GM12878 (cell line): ENCODE measurements around the gene CTNNBL1. TPM values are rescaled to one million over a fixed set of nuclear protein-coding genes. Genes with fewer than 3 reads are reported as not detected.

Source experiments
- ATAC-seq: fragments of 200-7000 bp; cut with Tn5 transposase; 3 replicates; pipeline ENCODE4 v1.9.1; 2020; ENCODE audit warnings: mild to moderate bottlenecking, moderate library complexity
- BruUV-seq: library from RNA; stranded (reverse); fragments of 400-500 nt; replicated peaks from 2 replicates; lab custom pipeline; 2021; lab: Mats Ljungman, UMichigan
- CTCF ChIA-PET: fragments of 300-600 bp; sonication (Branson Sonifier 250); formaldehyde crosslinking; extraction: SDS; loops from one replicate; lab custom pipeline; 2021; ENCODE audit warnings: inconsistent platforms; lab: Yijun Ruan, JAX
- POLR2A ChIA-PET: fragments of 350-600 bp; formaldehyde crosslinking; extraction: SDS; loops from one replicate; lab custom pipeline; 2021; ENCODE audit warnings: inconsistent platforms; lab: Charles Lee
- RAD21 ChIA-PET: fragments of 300-600 bp; sonication (Branson Sonifier 250); formaldehyde crosslinking; loops from one replicate; lab custom pipeline; 2023; ENCODE audit warnings: antibody characterized with exemption; ENCODE audit not compliant: unreplicated experiment; lab: Charles Lee
- SMC1A ChIA-PET: fragments of 300-600 bp; sonication (Branson Sonifier 250); formaldehyde crosslinking; loops from one replicate; lab custom pipeline; 2023; ENCODE audit not compliant: unreplicated experiment, uncharacterized antibody; lab: Charles Lee
- DNase-seq: peaks from one replicate; pipeline ENCODE4 v3.0.0-alpha.2; 2011; ENCODE audit warnings: low read depth, low spot score
- FAIRE-seq: peaks from 3 replicates; lab custom pipeline; 2011; peaks lifted over from hg19 to GRCh38; lab: Jason Lieb, UNC
- H2AFZ ChIP-seq: 2 replicates; pipeline ENCODE4 v1.6.0; 2011; ENCODE audit warnings: low read depth, low read length, control low read depth; ENCODE audit not compliant: control insufficient read depth
- H3K27ac ChIP-seq: 2 replicates; pipeline ENCODE4 v1.5.1; 2011; ENCODE audit warnings: control low read depth; ENCODE audit not compliant: control insufficient read depth, insufficient read depth
- H3K27me3 ChIP-seq, 2 experiments: replicated peaks in 1 of 2; 2 replicates each; pipeline versions ENCODE4 v1.6.0 to v1.6.1; 2011; ENCODE audit warnings: low read length in 1 of 2; ENCODE audit not compliant: control insufficient read depth in 2 of 2, insufficient read depth in 2 of 2
- H3K36me3 ChIP-seq, 2 experiments: 2 replicates each; pipeline ENCODE4 v1.5.1; 2011; ENCODE audit warnings: low read length in 1 of 2; ENCODE audit not compliant: control insufficient read depth in 2 of 2, insufficient read depth in 2 of 2
- H3K4me1 ChIP-seq: 2 replicates; pipeline ENCODE4 v1.6.1; 2011; ENCODE audit warnings: mild to moderate bottlenecking, low read length, moderate library complexity, mixed read lengths; ENCODE audit not compliant: control insufficient read depth, insufficient read depth
- H3K4me2 ChIP-seq: 2 replicates; pipeline ENCODE4 v1.6.0; 2011; ENCODE audit warnings: control low read depth; ENCODE audit not compliant: control insufficient read depth, insufficient read depth
- H3K4me3 ChIP-seq: fragments of 200-600 bp; sonication (generic); 2 replicates; pipeline ENCODE4 v1.5.1; 2016
- H3K79me2 ChIP-seq: 2 replicates; pipeline ENCODE4 v1.6.0; 2011; ENCODE audit warnings: low read length; ENCODE audit not compliant: control insufficient read depth, insufficient read depth
- H3K9ac ChIP-seq: 2 replicates; pipeline ENCODE4 v1.8.0; 2011; ENCODE audit warnings: low read length, control low read depth, mixed read lengths; ENCODE audit not compliant: control insufficient read depth, insufficient read depth
- H3K9me3 ChIP-seq: replicated peaks from 3 replicates; pipeline ENCODE4 v1.5.1; 2011; ENCODE audit warnings: mild to moderate bottlenecking, low read length; ENCODE audit not compliant: control insufficient read depth, insufficient read depth
- H4K20me1 ChIP-seq: 2 replicates; pipeline ENCODE4 v1.6.0; 2011; ENCODE audit not compliant: control insufficient read depth, insufficient read depth
- ATF2 ChIP-seq: IDR thresholded peaks from 2 replicates; pipeline ENCODE4 v1.6.1; 2012; ENCODE audit warnings: low read length, inconsistent platforms
- CBX5 ChIP-seq: sonication (generic); IDR thresholded peaks from 2 replicates; pipeline ENCODE4 v1.6.1; 2016; ENCODE audit warnings: low read depth, moderate library complexity, mild to moderate bottlenecking, inconsistent platforms
- CEBPB ChIP-seq, 2 experiments: fragments of 150-350 bp in 1 of 2; IDR thresholded peaks; 2 replicates each; pipeline ENCODE4 v1.6.1; 2012 to 2014; ENCODE audit warnings: low read depth in 2 of 2, low read length in 2 of 2, borderline replicate concordance in 1 of 2, inconsistent platforms in 1 of 2
- DPF2 ChIP-seq: fragments of 450-650 bp; IDR thresholded peaks from 2 replicates; pipeline ENCODE4 v1.6.1; 2017; ENCODE audit warnings: mild to moderate bottlenecking
- ESRRA ChIP-seq: IDR thresholded peaks from 2 replicates; pipeline ENCODE4 v1.6.1; 2012; ENCODE audit warnings: mild to moderate bottlenecking, low read length, improper control_type of control experiment
- EZH2 ChIP-seq: IDR thresholded peaks from 2 replicates; pipeline ENCODE4 v1.6.1; 2012; ENCODE audit warnings: low read depth, mild to moderate bottlenecking, control low read depth, inconsistent platforms, low read length, borderline replicate concordance; ENCODE audit not compliant: control insufficient read depth
- FOXK2 ChIP-seq: fragments of 450-650 bp; IDR thresholded peaks from 2 replicates; pipeline ENCODE4 v1.6.1; 2017; ENCODE audit warnings: mild to moderate bottlenecking, moderate library complexity
- MXI1 ChIP-seq: fragments of 150-350 bp; IDR thresholded peaks from 2 replicates; pipeline ENCODE4 v1.6.1; 2011; ENCODE audit warnings: low read depth, mild to moderate bottlenecking, inconsistent platforms, low read length, improper control_type of control experiment
- PAX8 ChIP-seq: fragments of 450-650 bp; IDR thresholded peaks from 2 replicates; pipeline ENCODE4 v1.6.1; 2017; ENCODE audit warnings: mild to moderate bottlenecking, moderate library complexity
- SMAD5 ChIP-seq: IDR thresholded peaks from 2 replicates; pipeline ENCODE4 v1.6.1; 2016; ENCODE audit warnings: antibody characterized with exemption, low read depth
- SREBF1 ChIP-seq: IDR thresholded peaks from 2 replicates; pipeline ENCODE4 v1.6.1; 2012; ENCODE audit warnings: mild to moderate bottlenecking, low read length
- YBX1 ChIP-seq: fragments of 450-650 bp; IDR thresholded peaks from 2 replicates; pipeline ENCODE4 v1.6.1; 2016; ENCODE audit warnings: antibody characterized with exemption
- ZBED1 ChIP-seq: IDR thresholded peaks from 2 replicates; pipeline ENCODE4 v1.6.1; 2016; ENCODE audit warnings: borderline replicate concordance
- ZNF207 ChIP-seq: fragments of 450-650 bp; IDR thresholded peaks from 2 replicates; pipeline ENCODE4 v1.6.1; 2014; ENCODE audit warnings: antibody characterized with exemption, mild to moderate bottlenecking, borderline replicate concordance
- ZZZ3 ChIP-seq: IDR thresholded peaks from 2 replicates; pipeline ENCODE4 v1.6.1; 2011; ENCODE audit warnings: low read depth; ENCODE audit not compliant: control insufficient read depth, insufficient read length
- WGBS: methylation state at CpG from one replicate; pipeline ENCODE4 v1.1.6; 2016; ENCODE audit warnings: low lambda C conversion rate; ENCODE audit not compliant: insufficient replicate concordance, insufficient coverage; ENCODE audit errors: missing lambda C conversion rate; 5-methylcytosine and 5-hydroxymethylcytosine counted together
- in situ Hi-C: fragments of 300-500 bp; cut with MboI; formaldehyde crosslinking; loops from 9 replicates; pipeline ENCODE4 v1.14.3; 2018; ENCODE audit warnings: mixed read lengths
- intact Hi-C: fragments of 100-400 bp; cut with micrococcal nuclease; formaldehyde crosslinking; loops from one replicate; pipeline ENCODE4 v1.14.2; 2022; ENCODE audit not compliant: unreplicated experiment
- polyA plus RNA-seq, 11 experiments: library from polyadenylated mRNA; depleted of rRNA in 4 of 11; unstranded in 6 of 11; stranded (reverse) in 5 of 11; fragments of >200 nt; fragmentation: Nextera tagmentation in 4 of 11; fragmentation: Illumina TruSeq in 1 of 11; extraction: Ambion mirVana in 4 of 11; extraction: Trizol in 1 of 11; gene quantifications; 1 replicate in 1 of 11; 2 replicates in 10 of 11; pipeline versions ENCODE4 v1.2.1 to v1.2.3, GENCODE V29; 2011 to 2016; ENCODE audit warnings: inconsistent platforms in 2 of 11, missing spikeins in 2 of 11, low read depth in 1 of 11
- total RNA-seq, 4 experiments: library from RNA; depleted of rRNA in 3 of 4; stranded (reverse); fragments of >200 nt in 3 of 4; fragmentation: Illumina TruSeq in 1 of 4; extraction: Trizol in 1 of 4; gene quantifications; 2 replicates each; pipeline versions ENCODE4 v1.2.1 to v1.2.3, GENCODE V29; 2013 to 2021

The CTNNBL1 gene
- total and polyA plus RNA-seq, 10 of the 15 experiments (the other 5 are each of a cell fraction or from before 2014, with no cell fraction given) = 43.1 to 102 (median 67.8) TPM

GRCh38 chr20:37833221-37833896 is 139.5 kb downstream of the CTNNBL1 start:
- ChIA-PET RAD21 (no interaction called here), POLR2A (no interaction called here), SMC1A (interaction anchor here (1.1 kb wide), 1 partner anchor 10 kb away, joined by 3 read pairs; no protein-coding TSS in a partner anchor), CTCF (no interaction called here)
- intact Hi-C loops = no loop called here
- Histone ChIP-seq H3K4me3 (no peak overlapping the region), H3K36me3 (peaks cover 0 to 2% of the 10 kb centered on the region in 2 experiments; a peak in 1 of 4 replicates), H3K9me3 (no peaks in the 10 kb centered on the region), H3K4me2 (no peak overlapping the region), H3K79me2 (no peaks in the 10 kb centered on the region), H3K4me1 (no peaks in the 10 kb centered on the region), H3K27me3 (no peaks in the 10 kb centered on the region), H4K20me1 (no peaks in the 10 kb centered on the region), H3K9ac (no peak overlapping the region), H2AFZ (no peak overlapping the region), H3K27ac (no peak overlapping the region)
- DNase-seq (no peak), FAIRE-seq (no peak), ATAC-seq (no peak)
- in situ Hi-C loops = no loop called here
- WGBS = 86% methylated on average over 8 of the region's 8 CpGs
- TF ChIP-seq ZZZ3 = no peak
- TF ChIP-seq PAX8 = no peak
- no peak for TF ChIP-seq DPF2
- no peak for TF ChIP-seq FOXK2
- no peak for TF ChIP-seq SMAD5
- no peak for TF ChIP-seq ESRRA
- TF ChIP-seq SREBF1 = no peak
- no peak for TF ChIP-seq MXI1
- no peak for TF ChIP-seq CBX5
- TF ChIP-seq ZBED1 = no peak
- TF ChIP-seq ATF2 = no peak
- no peak for TF ChIP-seq YBX1
- no peak for TF ChIP-seq EZH2
- no peak for TF ChIP-seq CEBPB (IDR thresholded peaks at IDR 0.05; ENCODE audit: borderline replicate concordance in 1 of 2, low read depth in 2 of 2, low read length in 2 of 2)
- TF ChIP-seq ZNF207 = no peak
- no TSS peak for BruUV-seq
